ENCODE data around the gene MTAP.

MTAP gene

GRCh38 chr9:21828853-21829410 is 26.5 kb downstream of the MTAP start:
- H3K27me3 ChIP-seq (ENCODE audit: control insufficient read depth in 1 of 2, insufficient read depth in 2 of 2, low read length in 2 of 2): no peaks in the 10 kb centered on the region
- H3K4me1 ChIP-seq (ENCODE audit: control insufficient read depth, insufficient read depth, low read length): peaks cover 3% of the 10 kb centered on the region
- peaks cover 13 to 39% of the 10 kb centered on the region in 2 donors for H3K36me3 ChIP-seq (ENCODE audit: control insufficient read depth in 2 of 2, insufficient read depth in 2 of 2, low read length in 2 of 2)
- no peaks in the 10 kb centered on the region for H3K9me3 ChIP-seq (ENCODE audit: control insufficient read depth in 2 of 2, low read length in 2 of 2)
- no peak overlapping the region for H3K4me3 ChIP-seq (ENCODE audit: low read length in 2 of 2)
- no peak overlapping the region for H3K9ac ChIP-seq (ENCODE audit: low read length in 2 of 2)
- no peak overlapping the region for H3K27ac ChIP-seq (ENCODE audit: low read length)

- H3K4me1 ChIP-seq (ENCODE audit: control insufficient read depth, insufficient read depth, low read length): peaks cover 6% of the 10 kb centered on the region
- no peaks in the 10 kb centered on the region for H3K9me3 ChIP-seq (ENCODE audit: control insufficient read depth in 2 of 2, low read length in 2 of 2)
- H3K4me3 ChIP-seq (ENCODE audit: low read length in 2 of 2): no peak overlapping the region
- H3K9ac ChIP-seq (ENCODE audit: low read length in 2 of 2): no peak overlapping the region
- H3K27ac ChIP-seq (ENCODE audit: low read length): no peak overlapping the region
- peaks cover 10 to 44% of the 10 kb centered on the region in 2 donors for H3K36me3 ChIP-seq (ENCODE audit: control insufficient read depth in 2 of 2, insufficient read depth in 2 of 2, low read length in 2 of 2)
- H3K27me3 ChIP-seq (ENCODE audit: control insufficient read depth in 1 of 2, insufficient read depth in 2 of 2, low read length in 2 of 2): no peaks in the 10 kb centered on the region
Measured at GRCh38 chr9:21830589-21830988, 28.2 kb downstream of the MTAP start.

DNA sequence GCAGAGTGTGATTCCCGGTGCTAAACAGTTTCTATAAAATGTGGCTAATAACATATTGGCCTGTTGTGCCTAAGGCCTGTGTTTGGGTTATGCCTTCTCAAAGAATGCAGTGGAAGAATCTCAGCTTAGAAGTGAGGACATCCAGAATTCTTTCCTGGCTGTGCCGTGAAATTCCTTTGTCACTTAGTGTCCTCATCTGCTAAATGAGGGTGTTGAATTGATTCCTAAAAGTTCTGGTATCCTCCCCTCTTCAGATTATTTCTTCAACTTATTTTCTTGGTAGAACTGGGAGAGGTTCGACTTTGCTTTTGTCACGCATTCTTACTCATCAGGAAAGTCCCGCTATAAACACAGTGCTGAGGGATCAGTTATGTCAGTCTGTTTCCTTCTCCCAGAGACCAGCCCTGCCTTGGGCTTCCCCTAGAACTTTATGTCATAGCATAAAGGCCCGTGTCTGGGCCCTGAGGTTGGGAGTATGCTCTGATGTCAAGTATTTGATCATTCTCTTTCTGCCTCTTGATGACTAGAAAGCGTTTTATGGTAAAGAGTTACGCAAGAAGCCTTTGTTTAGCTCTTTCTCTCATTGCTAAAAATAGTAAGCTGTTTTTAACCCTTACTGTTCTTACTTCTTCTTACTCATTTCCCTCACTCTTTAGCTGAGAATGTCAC is 29.5 kb downstream of the MTAP start:
- Histone ChIP-seq H3K9me3 (ENCODE audit: control insufficient read depth in 2 of 2, low read length in 2 of 2) (no peaks in the 10 kb centered on the region), H3K27me3 (ENCODE audit: control insufficient read depth in 1 of 2, insufficient read depth in 2 of 2, low read length in 2 of 2) (no peaks in the 10 kb centered on the region), H3K9ac (ENCODE audit: low read length in 2 of 2) (no peak overlapping the region), H3K36me3 (ENCODE audit: control insufficient read depth in 2 of 2, insufficient read depth in 2 of 2, low read length in 2 of 2) (peaks cover 11 to 41% of the 10 kb centered on the region in 2 donors), H3K27ac (ENCODE audit: low read length) (no peak overlapping the region), H3K4me1 (ENCODE audit: control insufficient read depth, insufficient read depth, low read length) (peaks cover 6% of the 10 kb centered on the region), H3K4me3 (ENCODE audit: low read length in 2 of 2) (no peak overlapping the region)

GRCh38 chr9:21833090-21833801 is 30.8 kb downstream of the MTAP start:
- H3K4me1 ChIP-seq (ENCODE audit: control insufficient read depth, insufficient read depth, low read length): peaks cover 6% of the 10 kb centered on the region
- H3K4me3 ChIP-seq (ENCODE audit: low read length in 2 of 2): no peak overlapping the region
- H3K27ac ChIP-seq (ENCODE audit: low read length): no peak overlapping the region
- H3K27me3 ChIP-seq (ENCODE audit: control insufficient read depth in 1 of 2, insufficient read depth in 2 of 2, low read length in 2 of 2): no peaks in the 10 kb centered on the region
- no peaks in the 10 kb centered on the region for H3K9me3 ChIP-seq (ENCODE audit: control insufficient read depth in 2 of 2, low read length in 2 of 2)
- H3K36me3 ChIP-seq (ENCODE audit: control insufficient read depth in 2 of 2, insufficient read depth in 2 of 2, low read length in 2 of 2): peaks cover 15 to 47% of the 10 kb centered on the region in 2 donors
- no peak overlapping the region for H3K9ac ChIP-seq (ENCODE audit: low read length in 2 of 2)

- Histone ChIP-seq H3K4me3 (ENCODE audit: low read length in 2 of 2) (no peak overlapping the region), H3K9ac (ENCODE audit: low read length in 2 of 2) (no peak overlapping the region), H3K27ac (ENCODE audit: low read length) (no peak overlapping the region), H3K36me3 (ENCODE audit: control insufficient read depth in 2 of 2, insufficient read depth in 2 of 2, low read length in 2 of 2) (peaks cover 23 to 41% of the 10 kb centered on the region in 2 donors), H3K27me3 (ENCODE audit: control insufficient read depth in 1 of 2, insufficient read depth in 2 of 2, low read length in 2 of 2) (no peaks in the 10 kb centered on the region), H3K4me1 (ENCODE audit: control insufficient read depth, insufficient read depth, low read length) (peaks cover 6% of the 10 kb centered on the region), H3K9me3 (ENCODE audit: control insufficient read depth in 2 of 2, low read length in 2 of 2) (no peaks in the 10 kb centered on the region)
Measured at GRCh38 chr9:21835121-21835520, 32.7 kb downstream of the MTAP start.

DNA sequence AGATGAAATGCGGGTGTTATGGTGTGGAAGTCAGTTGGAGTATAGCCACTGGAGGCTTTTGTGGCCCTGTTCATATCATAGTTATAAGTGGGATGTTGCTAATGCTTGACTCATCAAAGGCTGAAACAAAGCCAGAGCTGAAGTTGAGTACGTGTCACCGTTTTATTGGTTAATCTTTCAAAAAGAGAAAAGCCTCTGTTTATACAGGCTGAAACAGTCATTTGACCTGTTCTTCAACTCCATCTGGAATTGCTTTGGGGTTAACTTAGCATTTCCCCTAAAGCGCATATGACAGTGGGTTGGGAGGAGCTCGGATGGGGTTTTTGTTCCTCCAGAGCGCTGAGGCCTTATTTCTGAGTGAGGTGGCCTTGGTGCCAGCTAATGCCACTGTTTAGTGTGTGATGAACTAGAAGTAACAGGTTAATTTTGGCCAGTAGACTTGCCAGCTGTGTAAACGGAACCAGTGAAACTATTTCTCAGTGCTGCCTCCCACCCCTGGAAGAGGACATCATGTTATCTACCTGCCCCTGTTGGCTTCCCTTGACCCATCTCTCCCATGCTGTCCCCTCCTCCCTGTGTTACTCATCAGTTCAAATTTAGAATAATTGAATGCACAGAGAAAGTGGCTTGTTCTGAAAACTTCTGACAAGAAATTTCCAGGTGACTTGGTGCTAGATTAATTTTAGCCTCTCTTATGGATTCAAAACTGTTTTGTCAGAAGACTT is 34.2 kb downstream of the MTAP start:
- H3K27me3 ChIP-seq (ENCODE audit: control insufficient read depth in 1 of 2, insufficient read depth in 2 of 2, low read length in 2 of 2): no peaks in the 10 kb centered on the region
- peaks cover 37 to 46% of the 10 kb centered on the region in 2 donors for H3K36me3 ChIP-seq (ENCODE audit: control insufficient read depth in 2 of 2, insufficient read depth in 2 of 2, low read length in 2 of 2)
- peaks cover 6% of the 10 kb centered on the region for H3K4me1 ChIP-seq (ENCODE audit: control insufficient read depth, insufficient read depth, low read length)
- H3K9ac ChIP-seq (ENCODE audit: low read length in 2 of 2): no peak overlapping the region
- no peaks in the 10 kb centered on the region for H3K9me3 ChIP-seq (ENCODE audit: control insufficient read depth in 2 of 2, low read length in 2 of 2)
- H3K27ac ChIP-seq (ENCODE audit: low read length): no peak overlapping the region
- no peak overlapping the region for H3K4me3 ChIP-seq (ENCODE audit: low read length in 2 of 2)

GRCh38 chr9:21837501-21837900 is 35.1 kb downstream of the MTAP start:
- Histone ChIP-seq H3K4me1 (ENCODE audit: control insufficient read depth, insufficient read depth, low read length) (peaks cover 3% of the 10 kb centered on the region), H3K36me3 (ENCODE audit: control insufficient read depth in 2 of 2, insufficient read depth in 2 of 2, low read length in 2 of 2) (peaks cover 38 to 43% of the 10 kb centered on the region in 2 donors), H3K4me3 (ENCODE audit: low read length in 2 of 2) (no peak overlapping the region), H3K9ac (ENCODE audit: low read length in 2 of 2) (no peak overlapping the region), H3K27me3 (ENCODE audit: control insufficient read depth in 1 of 2, insufficient read depth in 2 of 2, low read length in 2 of 2) (no peaks in the 10 kb centered on the region), H3K9me3 (ENCODE audit: control insufficient read depth in 2 of 2, low read length in 2 of 2) (no peaks in the 10 kb centered on the region), H3K27ac (ENCODE audit: low read length) (no peak overlapping the region)

DNA sequence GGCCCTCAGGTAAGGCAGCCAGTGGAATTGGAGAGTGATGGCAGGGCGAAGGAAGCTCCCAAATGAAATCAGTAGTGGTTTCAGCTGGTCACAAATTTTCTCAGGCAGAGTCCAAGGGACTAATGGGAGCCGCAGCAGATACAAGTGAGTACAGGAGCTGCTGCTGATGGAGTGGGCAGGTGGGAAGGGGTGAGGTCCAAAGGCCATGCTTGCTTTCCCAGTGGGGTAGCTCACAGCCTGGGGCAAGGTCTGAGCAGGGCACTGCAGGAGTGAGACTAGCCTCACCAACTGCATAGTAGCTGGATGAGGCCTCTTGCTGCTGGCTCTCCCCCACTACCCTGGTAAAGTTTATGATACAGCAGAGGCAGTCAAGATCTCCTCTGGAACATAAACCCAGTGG is 38.2 kb downstream of the MTAP start:
- no peak overlapping the region for H3K4me3 ChIP-seq (ENCODE audit: low read length in 2 of 2)
- no peaks in the 10 kb centered on the region for H3K9me3 ChIP-seq (ENCODE audit: control insufficient read depth in 2 of 2, low read length in 2 of 2)
- no peak overlapping the region for H3K9ac ChIP-seq (ENCODE audit: low read length in 2 of 2)
- H3K4me1 ChIP-seq (ENCODE audit: control insufficient read depth, insufficient read depth, low read length): no peaks in the 10 kb centered on the region
- H3K36me3 ChIP-seq (ENCODE audit: control insufficient read depth in 2 of 2, insufficient read depth in 2 of 2, low read length in 2 of 2): peaks cover 25 to 38% of the 10 kb centered on the region in 2 donors
- H3K27ac ChIP-seq (ENCODE audit: low read length): no peak overlapping the region
- no peaks in the 10 kb centered on the region for H3K27me3 ChIP-seq (ENCODE audit: control insufficient read depth in 1 of 2, insufficient read depth in 2 of 2, low read length in 2 of 2)

GRCh38 chr9:21841133-21841532 is 38.7 kb downstream of the MTAP start:
- Histone ChIP-seq H3K9me3 (ENCODE audit: control insufficient read depth in 2 of 2, low read length in 2 of 2) (no peaks in the 10 kb centered on the region), H3K4me1 (ENCODE audit: control insufficient read depth, insufficient read depth, low read length) (no peaks in the 10 kb centered on the region), H3K9ac (ENCODE audit: low read length in 2 of 2) (no peak overlapping the region), H3K4me3 (ENCODE audit: low read length in 2 of 2) (no peak overlapping the region), H3K27ac (ENCODE audit: low read length) (no peak overlapping the region), H3K36me3 (ENCODE audit: control insufficient read depth in 2 of 2, insufficient read depth in 2 of 2, low read length in 2 of 2) (peaks cover 25 to 35% of the 10 kb centered on the region in 2 donors), H3K27me3 (ENCODE audit: control insufficient read depth in 1 of 2, insufficient read depth in 2 of 2, low read length in 2 of 2) (no peaks in the 10 kb centered on the region)

- Histone ChIP-seq H3K9me3 (ENCODE audit: control insufficient read depth in 2 of 2, low read length in 2 of 2) (peaks cover 0 to 14% of the 10 kb centered on the region in 2 donors), H3K27me3 (ENCODE audit: control insufficient read depth in 1 of 2, insufficient read depth in 2 of 2, low read length in 2 of 2) (no peaks in the 10 kb centered on the region), H3K9ac (ENCODE audit: low read length in 2 of 2) (no peak overlapping the region), H3K36me3 (ENCODE audit: control insufficient read depth in 2 of 2, insufficient read depth in 2 of 2, low read length in 2 of 2) (peaks cover 0 to 2% of the 10 kb centered on the region in 2 donors), H3K4me3 (ENCODE audit: low read length in 2 of 2) (no peak overlapping the region), H3K4me1 (ENCODE audit: control insufficient read depth, insufficient read depth, low read length) (no peaks in the 10 kb centered on the region), H3K27ac (ENCODE audit: low read length) (no peak overlapping the region)
Measured at GRCh38 chr9:21848615-21849014, 46.2 kb downstream of the MTAP start.
